ENCODE data around the gene GBX1. TPM values are rescaled to one million over a fixed set of nuclear protein-coding genes. Genes with fewer than 3 reads are reported as not detected.

The GBX1 gene
- total RNA-seq, 3 donors from 2014 or later, result not detected

GRCh38 chr7:151186640-151187408, 19.3 kb upstream of the GBX1 start, which contains the start of gene ASB10:
Gene ASB10, minus strand, starts transcription at chr7:151187250. Its CDS starts 120 bp downstream, at chr7:151187130.
- DNase-seq (no peak), ATAC-seq (no peak)
- Histone ChIP-seq H3K9me3 (no peaks in the 10 kb centered on the region), H3K4me1 (ENCODE audit: low read depth) (no peaks in the 10 kb centered on the region), H3K4me3 (no peak within 1 kb of the TSS), H3K36me3 (ENCODE audit: low read depth) (no peaks in the 10 kb centered on the region)
- TF ChIP-seq, protein P1, sequence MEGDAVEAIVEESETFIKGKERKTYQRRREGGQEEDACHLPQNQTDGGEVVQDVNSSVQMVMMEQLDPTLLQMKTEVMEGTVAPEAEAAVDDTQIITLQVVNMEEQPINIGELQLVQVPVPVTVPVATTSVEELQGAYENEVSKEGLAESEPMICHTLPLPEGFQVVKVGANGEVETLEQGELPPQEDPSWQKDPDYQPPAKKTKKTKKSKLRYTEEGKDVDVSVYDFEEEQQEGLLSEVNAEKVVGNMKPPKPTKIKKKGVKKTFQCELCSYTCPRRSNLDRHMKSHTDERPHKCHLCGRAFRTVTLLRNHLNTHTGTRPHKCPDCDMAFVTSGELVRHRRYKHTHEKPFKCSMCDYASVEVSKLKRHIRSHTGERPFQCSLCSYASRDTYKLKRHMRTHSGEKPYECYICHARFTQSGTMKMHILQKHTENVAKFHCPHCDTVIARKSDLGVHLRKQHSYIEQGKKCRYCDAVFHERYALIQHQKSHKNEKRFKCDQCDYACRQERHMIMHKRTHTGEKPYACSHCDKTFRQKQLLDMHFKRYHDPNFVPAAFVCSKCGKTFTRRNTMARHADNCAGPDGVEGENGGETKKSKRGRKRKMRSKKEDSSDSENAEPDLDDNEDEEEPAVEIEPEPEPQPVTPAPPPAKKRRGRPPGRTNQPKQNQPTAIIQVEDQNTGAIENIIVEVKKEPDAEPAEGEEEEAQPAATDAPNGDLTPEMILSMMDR (IDR thresholded peaks at IDR 0.05), result no peak
- intact Hi-C loops (cut with DNase I, micrococcal nuclease), result no loop called here

- TF ChIP-seq, protein P1 (IDR thresholded peaks at IDR 0.05), result no peak
- intact Hi-C loops (cut with DNase I, micrococcal nuclease), result no loop called here
- peak in 1 of 3 donors; percentile 8 for DNase-seq
- no peaks in the 10 kb centered on the region for H3K4me1 ChIP-seq (ENCODE audit: low read depth)
- ATAC-seq, result no peak
- no peaks in the 10 kb centered on the region for H3K9me3 ChIP-seq
- H3K4me3 ChIP-seq, result no peak overlapping the region
- H3K36me3 ChIP-seq (ENCODE audit: low read depth), result no peaks in the 10 kb centered on the region
Observed at GRCh38 chr7:151185762-151186639, 18.5 kb upstream of the GBX1 start.

- DNase-seq, result no peak
- no peaks in the 10 kb centered on the region for H3K9me3 ChIP-seq
- no peak overlapping the region for H3K4me3 ChIP-seq
- TF ChIP-seq, protein P1 (IDR thresholded peaks at IDR 0.05), result no peak
- no peak for ATAC-seq
- intact Hi-C loops (cut with DNase I, micrococcal nuclease), result no loop called here
- H3K36me3 ChIP-seq (ENCODE audit: low read depth), result no peaks in the 10 kb centered on the region
- H3K4me1 ChIP-seq (ENCODE audit: low read depth), result no peaks in the 10 kb centered on the region
Observed at GRCh38 chr7:151181011-151181431, 13.5 kb upstream of the GBX1 start.

- no peak for ATAC-seq
Observed at GRCh38 chr7:151179946-151180345, 12.5 kb upstream of the GBX1 start.

DNA sequence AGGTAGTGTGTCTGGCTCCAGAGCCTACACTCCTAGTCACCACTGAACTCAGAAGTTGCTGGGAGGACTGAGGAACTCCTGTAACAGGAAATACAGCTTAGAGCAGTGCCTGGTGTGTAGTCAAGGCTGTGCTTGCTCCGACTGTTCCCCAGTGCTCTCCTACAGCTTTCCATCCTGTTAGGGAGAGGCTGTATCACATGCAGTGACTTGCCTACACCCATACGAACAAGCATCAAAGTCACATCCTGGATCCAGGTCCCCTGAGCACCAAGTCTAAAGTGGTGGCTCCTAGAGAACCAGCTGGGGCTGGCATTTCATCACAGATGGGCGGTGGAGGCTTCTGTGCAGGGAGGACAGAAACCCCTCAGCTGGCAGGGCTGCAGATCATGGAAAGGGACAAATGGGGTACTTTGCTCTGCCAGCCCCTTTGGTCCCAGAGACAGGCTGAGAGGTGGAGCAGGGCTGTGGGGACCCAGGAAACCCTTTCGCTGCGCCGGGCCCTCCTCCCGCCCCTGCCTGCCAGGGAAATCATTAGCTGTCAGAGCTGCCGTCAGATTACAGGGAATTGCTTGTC, 11.9 kb upstream of the GBX1 start:
- ATAC-seq (no peak), DNase-seq (no peak)
- Histone ChIP-seq H3K4me1 (ENCODE audit: low read depth) (no peaks in the 10 kb centered on the region), H3K36me3 (ENCODE audit: low read depth) (no peaks in the 10 kb centered on the region), H3K4me3 (no peak overlapping the region), H3K9me3 (no peaks in the 10 kb centered on the region)
- intact Hi-C loops (cut with DNase I, micrococcal nuclease), result loop anchor here in 1 of 2 donors (10.0 kb wide), 1 partner anchor 125 kb away; no protein-coding TSS in a partner anchor
- TF ChIP-seq, protein P1 (IDR thresholded peaks at IDR 0.05), result no peak

More at GRCh38 chr7:151179946-151180345, 12.5 kb upstream of the GBX1 start:
- Histone ChIP-seq H3K4me1 (ENCODE audit: low read depth) (no peaks in the 10 kb centered on the region), H3K36me3 (ENCODE audit: low read depth) (no peaks in the 10 kb centered on the region), H3K4me3 (no peak overlapping the region), H3K9me3 (no peaks in the 10 kb centered on the region)
- intact Hi-C loops (cut with DNase I, micrococcal nuclease), result loop anchor here in 1 of 2 donors (10.0 kb wide), 1 partner anchor 125 kb away; no protein-coding TSS in a partner anchor
- TF ChIP-seq, protein P1 (IDR thresholded peaks at IDR 0.05), result no peak
- DNase-seq, result no peak

Measured in mucosa of descending colon (tissue), 3 donors.